SU-DHL-6 (cell line): ENCODE results near the gene CBLN1.

Experiments used
- H2AFZ ChIP-seq: fragments of 200-600 bp; sonication (generic); 2 replicates; pipeline ENCODE4 v1.6.1; 2014; ENCODE audit warnings: low read depth, mild to moderate bottlenecking, moderate library complexity, mixed read lengths, antibody characterized with exemption, low read length; ENCODE audit not compliant: severe bottlenecking
- H3F3A ChIP-seq: fragments of 200-600 bp; shearing (Covaris generic); 2 replicates; pipeline ENCODE4 v1.6.0; 2016; ENCODE audit warnings: antibody characterized with exemption, mild to moderate bottlenecking; ENCODE audit not compliant: insufficient read depth
- H3K27ac ChIP-seq: fragments of 200-600 bp; sonication (generic); 2 replicates; pipeline ENCODE4 v1.5.1; 2016; ENCODE audit warnings: low read depth, mild to moderate bottlenecking, low read length, moderate library complexity, mixed read lengths
- H3K27me3 ChIP-seq: fragments of 200-600 bp; sonication (generic), shearing (Covaris generic); 2 replicates; pipeline ENCODE4 v1.6.0; 2014; ENCODE audit warnings: mild to moderate bottlenecking, low read length
- H3K36me3 ChIP-seq: fragments of 200-600 bp; sonication (generic); 2 replicates; pipeline ENCODE4 v1.6.1; 2014; ENCODE audit warnings: mild to moderate bottlenecking, low read length, mixed read lengths
- H3K4me2 ChIP-seq: fragments of 300-600, 200-600 bp; shearing (Covaris generic), sonication (generic); 2 replicates; pipeline ENCODE4 v1.6.0; 2014; ENCODE audit warnings: low read length, low read depth, mild to moderate bottlenecking; ENCODE audit not compliant: poor library complexity, severe bottlenecking
- H3K4me3 ChIP-seq: fragments of 200-600 bp; sonication (generic); 2 replicates; pipeline ENCODE4 v1.5.1; 2014; ENCODE audit warnings: antibody characterized with exemption, low read length, mild to moderate bottlenecking, mixed read lengths; ENCODE audit not compliant: insufficient read depth, poor library complexity, severe bottlenecking
- H3K79me2 ChIP-seq: fragments of 200-600 bp; sonication (generic); 2 replicates; pipeline ENCODE4 v1.6.1; 2014; ENCODE audit warnings: mild to moderate bottlenecking, low read length, moderate library complexity; ENCODE audit not compliant: insufficient read depth
- H3K9ac ChIP-seq: fragments of 200-600 bp; sonication (generic); 2 replicates; pipeline ENCODE4 v1.7.0; 2014; ENCODE audit warnings: mild to moderate bottlenecking, low read length
- H3K9me2 ChIP-seq: fragments of 200-600 bp; sonication (generic); replicated peaks from 2 replicates; pipeline ENCODE4 v1.6.1; 2014; ENCODE audit warnings: low read length; ENCODE audit not compliant: insufficient read depth
- H3K9me3 ChIP-seq: fragments of 200-600 bp; sonication (generic); 2 replicates; pipeline ENCODE4 v1.6.1; 2014; ENCODE audit warnings: low read length, mixed read lengths; ENCODE audit not compliant: insufficient read depth
- H4K20me1 ChIP-seq: fragments of 200-600 bp; sonication (generic); 2 replicates; pipeline ENCODE4 v1.6.1; 2014; ENCODE audit warnings: low read depth, mild to moderate bottlenecking, antibody characterized with exemption, low read length, moderate library complexity, mixed read lengths
- CTCF ChIP-seq: fragments of 200-600 bp; sonication (generic); IDR thresholded peaks from one replicate; pipeline ENCODE4 v1.5.1; 2017; ENCODE audit warnings: antibody characterized with exemption, mild to moderate bottlenecking, low read length, moderate library complexity; ENCODE audit not compliant: insufficient read depth, poor library complexity, severe bottlenecking
- EZH2phosphoT487 ChIP-seq: fragments of 200-600 bp; sonication (generic), shearing (Covaris generic); conservative IDR thresholded peaks from 2 replicates; pipeline ENCODE4 v1.6.1; 2018; ENCODE audit warnings: mild to moderate bottlenecking, antibody characterized with exemption, low read length, moderate library complexity, mixed read lengths

CBLN1 gene

DNA sequence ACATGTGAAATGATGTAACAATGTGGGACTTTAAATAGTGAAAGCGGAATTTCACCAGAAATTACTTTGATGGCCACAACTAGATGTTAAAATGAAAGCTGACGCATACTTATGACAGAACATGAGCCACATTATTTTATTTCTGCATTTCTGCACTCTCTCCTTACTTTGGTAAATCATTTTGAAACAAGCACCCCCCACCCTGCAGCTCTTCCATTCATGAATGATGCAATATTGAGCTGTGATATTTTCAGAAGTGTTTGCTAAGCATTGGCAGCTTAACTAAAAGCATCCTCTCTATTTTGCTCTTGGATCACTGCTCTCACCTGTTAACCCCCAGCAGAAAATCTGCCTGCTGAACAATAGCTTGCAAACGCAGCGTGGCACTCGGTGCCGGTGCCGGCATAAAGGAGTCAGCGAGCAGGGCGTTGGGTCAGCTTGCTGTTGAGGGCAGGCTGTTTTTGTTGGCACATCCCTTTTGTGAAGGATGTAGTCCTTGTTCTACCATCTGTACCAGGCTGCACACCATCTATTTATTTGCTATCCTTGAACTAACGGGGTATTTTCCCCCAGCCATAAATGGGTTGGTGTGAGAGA, 30.8 kb upstream of the CBLN1 start:
- H3K4me2 ChIP-seq, result no peak overlapping the region
- H3K9me3 ChIP-seq, result no peaks in the 10 kb centered on the region
- no peak overlapping the region for H3K4me3 ChIP-seq
- no peaks in the 10 kb centered on the region for H3K36me3 ChIP-seq
- no peak overlapping the region for H2AFZ ChIP-seq
- no peaks in the 10 kb centered on the region for H3K9me2 ChIP-seq
- no peaks in the 10 kb centered on the region for H3F3A ChIP-seq
- H4K20me1 ChIP-seq, result no peaks in the 10 kb centered on the region
- H3K9ac ChIP-seq, result no peak overlapping the region
- H3K27me3 ChIP-seq, result no peaks in the 10 kb centered on the region
- TF ChIP-seq EZH2phosphoT487 (no peak), CTCF (no peak)
- no peaks in the 10 kb centered on the region for H3K79me2 ChIP-seq
- H3K27ac ChIP-seq, result no peak overlapping the region

- Histone ChIP-seq H3K9me2 (no peaks in the 10 kb centered on the region), H3K9me3 (no peaks in the 10 kb centered on the region), H3K79me2 (no peaks in the 10 kb centered on the region), H3K36me3 (no peaks in the 10 kb centered on the region), H3F3A (no peaks in the 10 kb centered on the region), H3K4me2 (no peak overlapping the region), H3K27ac (no peak overlapping the region), H4K20me1 (no peaks in the 10 kb centered on the region), H3K9ac (no peak overlapping the region), H3K4me3 (no peak overlapping the region), H2AFZ (no peak overlapping the region), H3K27me3 (no peaks in the 10 kb centered on the region)
- no peak for TF ChIP-seq CTCF
Observed at GRCh38 chr16:49311823-49312222, 30.2 kb upstream of the CBLN1 start.

DNA sequence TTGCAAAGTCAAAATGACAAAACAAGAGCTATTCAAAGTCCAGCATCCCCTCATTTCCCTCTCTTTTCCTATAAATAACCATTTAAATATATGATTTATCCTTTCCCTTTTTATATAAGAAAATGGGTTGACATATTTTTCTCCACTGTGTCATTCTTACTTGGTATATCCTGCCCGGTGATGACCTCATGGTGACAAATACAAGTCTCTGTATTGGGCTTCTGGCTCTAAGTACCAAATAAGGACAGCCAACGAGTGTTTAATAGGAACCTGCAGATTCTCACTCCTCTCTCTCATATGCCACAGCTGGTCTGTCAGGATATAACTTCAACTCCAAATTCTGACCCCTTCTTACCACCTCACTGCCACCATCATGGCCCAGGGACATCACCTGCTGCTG, 25.5 kb upstream of the CBLN1 start:
- Histone ChIP-seq H3K9ac (no peak overlapping the region), H3K36me3 (no peaks in the 10 kb centered on the region), H4K20me1 (no peaks in the 10 kb centered on the region), H3K27ac (no peak overlapping the region), H3K79me2 (no peaks in the 10 kb centered on the region), H3F3A (no peaks in the 10 kb centered on the region), H3K4me2 (no peak overlapping the region), H3K9me3 (no peaks in the 10 kb centered on the region), H3K4me3 (no peak overlapping the region), H3K9me2 (no peaks in the 10 kb centered on the region), H2AFZ (no peak overlapping the region), H3K27me3 (no peaks in the 10 kb centered on the region; the same call in 1 of the 2 replicates)
- TF ChIP-seq CTCF (no peak), EZH2phosphoT487 (no peak)
